Cortex of kidney (tissue), 1 donor: Measurements from ENCODE around the gene ACSS1.

Experiments
- DNase-seq: peaks from one replicate; lab custom pipeline; 2025; lab: John Stamatoyannopoulos, UW

The ACSS1 gene

DNA sequence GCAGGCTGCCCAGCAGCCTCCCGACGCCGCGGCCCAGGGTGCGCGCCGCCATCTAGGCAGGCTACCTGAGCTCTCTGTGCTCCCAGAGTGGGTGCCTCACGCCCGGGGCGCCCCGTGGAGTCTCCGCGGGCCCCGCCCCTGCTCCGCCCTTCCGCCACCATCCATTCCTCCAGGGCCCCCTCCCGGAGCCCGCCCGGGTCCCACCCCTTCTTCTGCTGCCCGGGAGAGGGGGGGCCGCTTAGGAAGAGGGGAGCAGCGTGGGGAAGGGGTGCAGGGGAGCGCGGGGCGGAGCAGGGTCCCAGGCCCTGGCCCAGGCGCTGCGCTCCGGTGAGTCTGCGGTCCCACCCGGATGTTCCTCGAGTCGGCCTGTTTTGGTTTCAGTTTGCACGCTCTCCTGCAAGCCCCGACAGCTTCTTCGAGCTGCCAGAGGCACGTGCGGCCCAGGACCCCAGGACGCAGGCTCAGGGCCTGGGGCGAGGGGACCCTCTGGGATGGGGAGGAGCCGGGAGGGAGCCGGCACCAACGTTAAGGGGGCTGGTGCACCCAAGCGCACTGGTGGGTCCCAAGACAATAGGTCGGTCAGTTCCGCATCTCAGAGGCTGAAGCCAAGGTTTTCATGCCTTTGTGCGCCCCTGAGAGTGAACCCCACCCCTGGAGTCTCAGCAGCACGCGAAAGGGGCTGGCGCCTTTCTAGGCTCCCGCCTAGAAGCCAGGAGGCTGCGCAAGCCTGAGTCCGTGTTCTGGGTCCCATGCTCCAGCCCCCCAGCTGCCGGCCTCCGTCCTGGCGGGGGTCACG lies at the start of gene ACSS1:
Gene ACSS1 (minus strand): TSS at position 89 of the 796 bp plus-strand sequence. CDS start 37 bp downstream, at position 52.
- no peak for DNase-seq

DNA sequence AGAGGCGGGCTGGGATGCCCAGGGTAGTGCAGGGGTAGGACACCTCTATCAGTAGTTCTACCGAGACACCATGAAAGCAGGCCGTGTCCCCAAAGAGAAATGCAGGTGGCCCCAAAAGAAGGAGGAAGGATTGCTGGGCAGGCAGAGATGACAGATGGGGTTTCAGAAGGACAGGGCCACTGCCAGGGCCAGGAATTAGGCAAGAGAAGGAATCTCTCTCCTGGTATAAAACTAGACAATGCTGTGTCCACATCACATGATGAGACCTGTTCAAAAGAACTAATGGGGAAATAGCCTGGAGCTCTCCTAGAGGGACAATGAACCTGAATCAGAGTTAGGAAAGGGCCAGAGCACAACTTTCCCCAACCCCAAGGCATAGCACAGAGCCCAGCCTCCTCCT lies 45.6 kb upstream of the ACSS1 start:
- DNase-seq = no peak

DNA sequence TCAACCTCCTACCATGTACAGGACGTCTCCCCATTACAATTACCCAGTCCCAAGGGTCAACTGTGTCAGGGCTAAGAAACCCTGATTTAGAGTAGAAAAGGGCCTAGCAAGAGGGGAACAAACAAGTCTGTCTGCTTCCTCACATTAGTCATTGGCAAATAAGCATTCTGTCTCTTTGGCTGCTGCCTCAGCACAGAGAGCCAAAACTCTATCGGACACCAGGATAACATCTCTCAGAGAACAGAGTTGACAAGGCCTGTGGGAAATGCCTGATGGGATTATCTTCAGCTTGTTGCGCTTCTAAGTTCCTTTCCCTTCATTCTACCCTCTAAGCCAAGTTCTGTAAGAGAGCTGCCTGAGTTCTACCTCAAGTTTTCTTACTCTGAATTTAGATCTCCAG lies 43.0 kb upstream of the ACSS1 start:
- no peak for DNase-seq

DNA sequence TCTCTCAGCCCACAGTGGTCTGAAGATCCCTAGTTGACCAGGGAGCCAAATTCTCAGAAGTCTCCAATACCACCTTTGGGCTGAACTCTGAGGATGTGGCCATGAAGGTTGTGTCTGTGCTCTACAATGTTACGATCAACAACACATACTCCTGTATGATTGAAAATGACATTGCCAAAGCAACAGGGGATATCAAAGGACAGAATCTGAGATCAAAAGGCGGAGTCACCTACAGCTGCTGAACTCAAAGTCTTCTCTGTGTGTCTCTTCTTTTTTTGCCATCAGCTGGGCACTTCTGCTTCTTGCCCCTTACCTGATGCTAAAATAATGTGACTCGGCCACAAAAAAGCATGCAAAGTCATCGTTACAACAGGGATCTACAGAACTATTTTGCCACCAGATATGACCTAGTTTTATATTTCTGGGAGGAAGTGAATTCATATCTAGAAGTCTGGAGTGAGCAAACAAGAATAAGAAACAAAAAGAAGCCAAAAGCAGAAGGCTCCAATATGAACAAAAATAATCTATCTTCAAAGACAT lies 41.7 kb upstream of the ACSS1 start:
- DNase-seq = no peak

DNA sequence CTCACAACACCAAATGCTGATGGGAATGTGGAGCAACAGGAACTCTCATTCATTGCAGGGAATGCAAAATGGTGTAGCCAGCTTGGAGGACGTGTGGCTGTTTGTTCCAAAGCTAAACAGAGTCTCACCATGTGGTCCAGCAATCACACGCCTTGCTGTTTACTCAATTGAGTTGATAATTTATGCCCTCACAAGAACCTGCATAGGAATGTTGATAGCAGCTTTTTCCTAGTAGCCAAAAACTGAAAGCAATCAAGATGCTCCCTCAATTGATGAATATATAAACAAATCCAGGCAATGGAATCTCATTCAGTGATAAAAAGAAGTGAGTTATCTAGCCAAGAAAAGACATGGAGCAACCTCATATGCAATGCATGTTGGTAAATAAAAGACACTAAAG lies 39.6 kb upstream of the ACSS1 start:
- no peak for DNase-seq

DNA sequence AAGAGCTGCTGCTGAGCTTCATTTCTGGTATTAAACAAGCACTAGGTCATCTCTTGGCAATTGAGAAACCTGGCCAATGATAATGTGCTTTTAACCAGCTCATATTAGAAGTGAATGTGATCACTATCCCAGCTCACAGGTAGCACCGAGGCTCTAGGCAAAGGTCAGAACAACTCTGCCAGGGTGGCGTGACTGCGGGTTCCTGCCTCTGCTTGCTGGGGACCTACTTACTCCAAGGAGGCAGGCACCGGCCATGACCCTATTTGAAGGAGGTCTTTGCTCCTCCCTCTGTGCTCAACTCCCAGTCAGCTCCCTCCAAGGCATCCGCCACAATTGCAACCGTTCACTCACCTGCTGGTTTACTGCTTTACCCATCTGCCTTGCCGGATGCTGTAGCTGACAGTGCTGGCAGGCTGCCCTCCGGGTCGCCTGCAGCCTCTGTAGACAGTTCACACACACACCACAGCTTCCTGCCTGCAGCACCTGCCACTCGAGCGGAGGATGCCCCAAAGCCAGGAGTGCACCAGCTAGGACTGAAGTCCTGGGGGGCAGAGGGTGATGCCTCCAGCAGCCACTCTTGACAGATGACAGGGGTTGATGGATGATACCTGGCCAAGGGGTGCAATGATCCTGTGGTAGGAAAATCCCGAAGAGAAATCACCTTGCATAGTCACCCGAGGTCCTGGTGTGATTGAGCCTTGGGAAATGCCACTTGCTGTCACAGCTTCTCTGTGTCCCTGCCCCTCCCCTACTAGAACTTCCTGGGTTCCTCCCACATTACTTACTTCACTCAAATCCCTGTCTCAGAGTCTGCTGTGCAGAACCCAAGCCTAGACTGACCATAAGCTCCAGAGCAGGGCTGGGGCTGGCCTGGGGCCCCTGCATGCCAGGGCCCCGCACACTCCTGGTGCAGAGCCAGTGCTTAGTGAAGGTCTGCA lies 32.8 kb upstream of the ACSS1 start:
- no peak for DNase-seq

DNA sequence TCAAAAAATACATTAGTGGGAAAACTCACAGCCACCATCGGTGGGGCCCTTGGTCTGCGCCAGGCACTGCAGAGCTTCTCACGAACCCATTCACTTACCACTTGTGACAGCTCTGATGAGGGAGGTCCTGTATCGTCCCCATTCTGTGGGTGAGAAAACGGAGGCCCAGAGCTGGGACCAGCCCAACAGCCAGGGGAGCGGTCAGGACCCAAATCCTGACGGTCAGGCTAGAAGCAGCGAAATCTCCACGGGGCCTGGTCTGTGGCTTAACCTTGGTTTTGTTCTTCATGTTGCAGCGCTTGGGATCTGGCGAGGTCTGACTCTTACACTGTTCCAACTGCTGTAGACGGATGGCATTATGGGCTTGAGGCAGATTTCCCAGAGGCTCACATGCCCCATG lies 31.7 kb upstream of the ACSS1 start:
- no peak for DNase-seq

DNA sequence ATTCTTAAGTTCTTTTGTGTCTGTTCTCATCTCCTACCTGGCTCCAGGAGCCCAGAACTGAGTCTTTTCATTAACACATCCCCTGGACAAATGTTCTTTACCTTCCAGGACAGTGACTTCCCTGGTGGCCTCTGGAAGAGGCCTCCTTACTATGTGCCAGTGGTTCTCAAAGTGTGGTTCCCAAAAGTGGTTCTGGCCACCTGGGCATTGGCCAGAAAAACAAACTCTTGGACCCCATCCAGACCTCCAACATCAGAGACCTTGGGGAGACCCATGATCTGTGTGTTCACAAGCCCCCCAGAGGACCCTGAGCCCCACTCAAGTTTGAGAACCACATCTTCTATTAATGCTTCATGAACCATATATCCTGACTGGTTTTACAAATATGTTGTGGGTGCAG lies 31.2 kb upstream of the ACSS1 start:
- no peak for DNase-seq

DNA sequence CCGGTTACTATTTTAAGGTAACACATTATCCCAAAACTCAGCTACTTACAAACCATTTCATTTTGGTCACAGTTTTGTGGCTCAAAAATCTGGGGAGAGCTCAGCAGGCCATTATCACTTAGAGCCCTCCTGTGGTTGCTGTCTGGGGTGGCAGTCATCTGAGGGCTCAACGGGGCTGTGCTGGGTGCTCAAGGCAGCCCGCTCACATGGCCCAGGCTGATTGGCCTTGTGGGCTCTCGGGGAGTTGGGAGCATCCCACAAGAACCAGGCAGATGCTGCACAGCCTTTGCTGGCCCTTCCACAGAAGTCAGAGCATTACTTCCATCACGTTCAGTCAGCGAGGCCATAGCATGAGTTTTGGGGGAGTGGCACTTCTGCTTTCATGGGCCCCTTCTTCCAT lies 30.3 kb upstream of the ACSS1 start:
- DNase-seq = no peak

DNA sequence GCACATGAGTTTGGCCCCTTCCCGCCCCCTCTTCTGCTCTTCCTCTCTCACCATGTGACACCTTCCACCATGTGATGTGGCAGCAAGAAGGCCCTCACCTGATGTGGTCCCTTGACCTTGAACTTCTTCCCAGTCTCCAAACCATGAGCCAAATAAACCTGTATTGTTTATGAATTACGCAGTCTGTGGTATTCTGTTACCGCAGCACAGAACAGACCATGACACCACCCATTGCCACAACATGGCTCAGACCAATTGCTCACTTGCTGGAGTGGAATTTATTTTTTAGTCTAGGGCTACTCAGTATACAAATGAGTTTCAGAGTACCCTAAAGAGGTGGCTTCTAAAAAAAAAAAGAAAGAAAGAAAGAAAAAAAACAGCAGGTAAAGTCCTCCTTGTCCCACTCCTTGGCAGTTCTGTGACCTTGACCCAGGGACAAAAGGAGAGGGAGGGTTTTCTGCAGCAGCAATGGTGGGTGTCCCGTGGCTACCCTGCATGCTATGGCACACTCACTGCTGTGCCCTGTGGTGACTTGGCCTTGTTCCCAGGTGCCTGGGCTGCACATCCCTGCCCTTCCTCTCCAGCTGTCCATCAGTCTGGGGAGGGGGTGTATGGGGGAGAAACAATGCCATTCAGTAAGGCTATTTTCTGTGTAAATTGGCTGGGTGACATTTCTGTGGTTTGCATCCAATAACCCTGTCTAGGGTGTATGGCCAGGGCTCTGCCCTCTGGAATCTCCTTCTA lies 29.4 kb upstream of the ACSS1 start:
- no peak for DNase-seq

DNA sequence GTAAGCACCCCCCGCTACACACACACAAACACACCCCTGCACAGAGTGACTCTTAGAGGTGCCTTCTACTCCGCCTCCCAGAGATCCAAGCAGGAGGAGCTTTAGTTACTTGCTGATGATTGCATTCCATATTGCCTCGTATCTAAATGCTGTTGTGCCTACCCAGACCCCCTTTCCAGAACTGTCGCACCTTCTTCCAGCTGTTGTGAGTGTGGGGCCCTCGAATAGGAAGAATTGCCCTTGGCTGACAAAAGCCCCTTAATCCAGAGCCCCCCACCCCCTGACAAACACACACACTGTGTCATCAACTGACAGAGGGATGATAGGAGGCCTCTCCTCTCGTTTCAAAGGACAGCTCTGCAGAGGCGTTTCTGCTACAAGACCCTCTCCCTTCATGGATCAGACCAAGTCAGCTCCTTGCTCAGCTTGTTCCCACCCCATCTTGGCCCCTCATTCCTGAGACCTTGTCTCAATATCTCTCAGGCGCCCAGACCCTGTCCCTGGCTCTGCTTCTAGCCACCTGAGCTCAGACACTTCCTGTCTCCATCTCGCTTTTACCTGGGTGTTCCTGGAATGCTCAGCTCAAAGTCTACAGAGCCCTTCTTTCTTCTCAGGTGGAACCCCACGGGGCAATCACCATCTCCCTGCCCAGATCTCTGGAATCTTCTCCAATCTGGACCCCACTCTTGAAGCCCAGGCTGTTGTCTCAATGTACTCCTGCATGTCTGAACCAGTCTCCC lies 28.0 kb upstream of the ACSS1 start:
- no peak for DNase-seq

DNA sequence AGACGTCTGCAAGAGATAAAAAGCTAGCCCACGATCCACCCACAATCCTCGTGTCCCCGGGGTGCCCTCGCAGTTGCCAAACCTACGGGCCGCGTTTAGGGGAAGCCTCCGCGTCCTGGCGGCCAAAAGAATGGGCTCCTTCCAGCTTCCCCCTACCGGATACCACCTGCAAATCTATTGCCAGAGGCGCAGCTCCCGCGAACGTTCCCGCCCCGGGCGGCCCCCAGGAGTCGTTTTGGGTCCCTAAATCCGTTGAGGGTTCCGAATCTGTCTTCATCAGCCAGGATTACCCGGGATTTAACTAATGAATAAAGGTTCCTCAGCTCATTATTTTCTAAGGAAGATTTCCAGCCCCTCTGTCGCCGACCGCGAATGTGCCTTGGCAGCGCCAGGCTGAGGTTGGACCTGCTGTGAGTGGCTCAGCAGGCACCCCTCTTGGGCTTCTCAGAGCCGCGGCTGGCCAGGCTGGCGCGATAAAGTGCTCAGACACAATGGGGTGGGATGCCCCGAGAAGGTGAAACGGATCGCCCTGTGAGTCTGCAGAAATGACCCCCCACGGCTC lies 26.8 kb upstream of the ACSS1 start:
- DNase-seq = no peak

DNA sequence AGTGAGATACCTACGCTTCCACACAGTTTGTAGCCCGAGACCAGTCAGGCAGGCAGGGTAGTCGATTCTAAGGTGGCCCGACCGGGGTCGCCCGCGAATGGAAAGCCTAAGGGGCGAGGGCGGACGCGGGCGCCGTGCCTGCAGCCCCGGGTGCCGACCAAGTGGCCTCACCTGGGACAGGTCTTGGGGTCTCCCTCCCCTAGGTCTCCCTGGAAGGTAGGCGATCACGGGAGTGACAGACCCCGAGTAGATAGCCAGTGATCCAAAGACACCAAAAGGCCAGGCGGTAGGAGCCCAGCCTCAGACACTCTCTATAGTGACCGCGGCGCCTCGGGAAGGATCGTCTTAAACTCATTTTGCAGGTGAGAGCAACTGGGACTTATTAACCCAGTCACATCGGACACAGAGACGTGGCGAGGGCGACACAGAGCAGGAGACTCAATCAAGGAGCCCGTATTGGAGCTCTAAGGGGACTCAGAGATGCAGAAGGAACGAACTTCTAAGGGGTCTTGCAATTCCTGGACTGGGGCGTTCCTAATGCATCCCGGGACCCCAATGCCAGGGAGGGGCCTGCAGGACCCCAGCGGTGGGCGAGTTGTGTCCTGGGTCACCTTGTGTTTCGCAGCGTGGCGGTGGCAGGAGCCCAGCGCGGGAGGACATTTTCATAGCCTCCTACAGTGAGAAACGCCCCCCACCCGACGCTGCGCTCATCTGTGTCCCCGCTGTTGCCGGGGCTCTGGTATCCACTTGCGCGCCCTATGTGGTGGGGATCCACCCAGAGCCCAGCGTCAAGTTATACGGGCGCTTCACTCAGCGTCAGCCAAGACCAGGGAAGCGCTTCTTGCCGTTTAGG lies 26.1 kb upstream of the ACSS1 start:
- DNase-seq = no peak

DNA sequence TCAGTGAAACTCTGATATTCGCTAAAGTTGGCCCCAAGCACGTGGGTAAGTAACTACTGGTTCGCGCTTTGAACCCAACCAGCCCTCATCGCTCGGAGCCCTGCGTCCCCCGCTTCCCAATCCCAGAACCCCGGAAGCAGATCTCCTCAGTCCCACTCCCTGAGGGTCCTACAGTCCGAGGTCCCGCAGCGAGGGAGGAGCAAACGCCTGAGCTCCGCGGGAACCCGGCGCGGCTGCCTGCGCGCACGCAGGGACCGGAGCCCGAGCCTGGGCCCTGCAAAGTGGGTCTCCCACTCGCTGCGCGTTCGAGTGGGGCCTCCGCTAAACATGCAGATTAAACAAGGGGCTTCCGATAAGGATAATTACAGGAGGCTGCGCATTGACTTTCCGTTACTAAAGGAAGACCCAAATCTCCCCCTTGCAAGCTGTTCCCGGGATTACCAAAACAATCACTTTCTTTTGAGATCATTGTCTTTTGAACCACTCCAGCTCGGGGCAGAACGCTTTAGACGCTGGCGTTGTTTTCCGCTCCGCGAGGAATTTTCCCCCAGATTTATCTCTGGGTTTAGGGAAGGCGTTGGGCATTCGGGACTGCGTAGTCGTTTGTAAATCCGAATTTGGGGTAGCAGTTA lies 25.3 kb upstream of the ACSS1 start:
- DNase-seq = no peak

DNA sequence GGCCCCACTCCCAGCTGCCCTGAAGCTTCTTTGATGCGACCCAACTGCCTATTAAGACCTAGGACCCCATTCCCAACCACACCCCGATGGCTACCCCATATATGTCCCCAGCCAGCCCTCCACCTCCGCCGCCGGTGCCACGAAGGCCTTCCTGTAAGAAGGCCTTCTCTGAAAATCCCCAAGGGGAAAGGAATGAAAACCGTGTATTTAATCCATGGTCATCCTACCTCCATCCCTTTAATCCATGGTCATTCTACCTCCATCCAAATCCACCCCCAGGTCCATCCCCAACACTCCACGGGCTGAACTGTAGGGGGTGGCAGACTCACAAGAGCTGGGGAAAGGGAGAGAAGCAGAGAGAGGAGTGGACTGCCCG lies 24.5 kb upstream of the ACSS1 start:
- no peak for DNase-seq

DNA sequence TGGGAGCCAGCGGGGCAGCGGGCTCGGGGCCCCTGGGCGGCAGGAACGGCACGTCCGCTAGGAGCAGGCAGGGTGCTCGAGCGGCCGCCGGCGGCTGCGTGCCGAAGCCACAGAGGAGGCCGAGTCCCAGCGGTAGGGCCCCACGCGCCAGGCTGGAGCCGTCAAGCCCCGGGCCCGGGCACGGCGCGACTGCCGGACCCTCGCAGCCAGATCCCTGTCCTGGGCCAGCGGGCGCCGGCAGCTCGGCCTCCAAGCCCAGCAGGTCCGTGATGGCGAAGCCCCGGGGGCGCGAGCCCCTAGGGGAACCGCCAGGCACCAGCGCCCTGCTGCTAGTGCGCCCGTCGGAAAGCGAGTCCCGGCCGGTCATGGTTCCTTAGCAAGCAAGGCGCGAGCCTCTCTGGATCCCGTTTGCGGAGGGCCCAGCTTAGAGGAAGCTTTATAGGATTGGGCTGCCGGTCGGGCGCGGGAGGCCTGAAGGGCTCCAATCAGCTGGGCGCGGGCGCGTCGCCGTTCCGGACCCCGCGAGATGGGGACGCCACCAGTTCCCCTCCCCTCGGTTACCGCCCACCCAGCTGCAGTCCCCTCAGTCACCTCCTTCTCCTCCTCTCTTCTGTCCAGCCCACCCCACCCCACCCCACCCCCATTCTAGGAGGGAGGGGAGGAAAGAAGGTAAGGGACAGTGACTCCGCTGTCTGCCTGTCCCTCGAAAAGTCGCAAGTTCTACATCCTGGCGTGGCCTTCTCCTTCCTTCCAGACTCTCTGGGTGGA lies 24.0 kb upstream of the ACSS1 start, which contains the start of gene VSX1:
Gene VSX1 (minus strand): TSS at position 412 of the 768 bp plus-strand sequence. CDS start 45 bp downstream, at position 367.
- no peak for DNase-seq

DNA sequence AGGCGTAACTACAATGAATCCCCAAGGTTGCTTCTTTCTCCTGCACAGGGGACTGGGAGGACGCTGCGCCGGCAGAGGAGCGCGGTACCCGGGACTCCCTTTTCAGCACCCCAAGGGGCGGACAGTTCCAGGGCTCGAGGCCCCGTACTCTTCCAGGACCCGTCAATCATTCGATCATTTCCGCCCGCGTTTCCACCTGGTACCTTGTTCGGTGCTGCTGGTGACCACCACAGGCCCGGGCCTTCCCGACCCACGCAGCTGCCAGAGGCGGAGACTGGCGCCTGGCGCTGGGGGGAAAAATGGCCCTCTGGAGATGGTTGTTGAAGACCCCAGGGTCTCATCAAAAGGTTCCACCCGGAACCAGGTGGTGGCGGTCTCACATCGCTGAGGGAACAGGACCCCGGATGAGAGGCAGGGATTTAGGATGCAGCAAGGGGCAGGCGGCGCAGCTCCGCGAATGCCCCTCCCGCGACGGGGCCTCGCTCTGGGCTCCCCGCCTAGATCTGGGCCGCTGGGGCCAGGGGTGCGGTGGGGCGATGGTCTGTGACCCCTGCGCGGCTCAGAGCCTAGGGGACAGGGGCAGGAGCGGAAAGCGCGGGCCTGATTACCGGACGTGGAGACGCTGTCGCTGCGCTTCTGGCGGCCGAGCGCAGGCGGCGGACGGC lies 23.3 kb upstream of the ACSS1 start:
- no peak for DNase-seq

DNA sequence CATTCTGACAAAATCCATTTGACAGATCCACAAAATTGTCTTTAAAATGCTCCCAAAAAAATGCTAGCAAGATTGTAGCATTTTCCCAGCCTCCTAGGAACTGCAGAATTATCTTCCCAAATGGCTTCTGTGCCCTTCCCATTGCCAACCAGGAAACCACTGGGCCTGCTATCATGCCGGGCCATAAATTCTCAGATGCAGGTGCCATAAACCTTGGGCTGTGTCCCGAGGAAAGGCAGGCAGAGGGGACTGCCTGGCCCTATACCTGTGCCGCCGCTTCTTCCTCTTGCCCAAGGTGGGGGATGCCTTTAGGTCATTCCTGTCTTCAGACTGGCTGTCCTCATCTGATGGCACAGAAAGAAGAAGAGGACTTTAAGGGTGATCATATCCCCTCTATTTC lies 21.2 kb upstream of the ACSS1 start:
- no peak for DNase-seq
